CD1c-positive myeloid dendritic cell (primary cell): ENCODE results near the gene DTX3L.
A peak's percentile ranks its signal among the peaks of the same experiment; 100 is the strongest.

Experiments used
- DNase-seq: peaks from one replicate; pipeline ENCODE4 v3.0.0-alpha.2; 2016; ENCODE audit errors: extremely low spot score

DTX3L gene

GRCh38 chr3:122606330-122606729 lies 42.2 kb downstream of the DTX3L start:
- no peak for DNase-seq

- no peak for DNase-seq
Measured at GRCh38 chr3:122608916-122609315, 44.8 kb downstream of the DTX3L start.

GRCh38 chr3:122609798-122610559 lies 45.8 kb downstream of the DTX3L start:
- peak; percentile 24 for DNase-seq

- DNase-seq, result peak; percentile 13
Measured at GRCh38 chr3:122612696-122613095, 48.6 kb downstream of the DTX3L start.

- DNase-seq, result no peak
Measured at GRCh38 chr3:122615303-122615702, 51.2 kb downstream of the DTX3L start.

GRCh38 chr3:122618614-122619013 lies 54.5 kb downstream of the DTX3L start:
- DNase-seq, result no peak

- peak; percentile 5 for DNase-seq
Measured at GRCh38 chr3:122619040-122619439, 54.9 kb downstream of the DTX3L start.

GRCh38 chr3:122620399-122620798 lies 56.3 kb downstream of the DTX3L start:
- no peak for DNase-seq

- DNase-seq, result no peak
Measured at GRCh38 chr3:122621112-122621511, 57.0 kb downstream of the DTX3L start.

GRCh38 chr3:122623031-122623829 lies 59.1 kb downstream of the DTX3L start:
- DNase-seq, result no peak
